ENCODE measurements around the gene LMF2.

The LMF2 gene

DNA sequence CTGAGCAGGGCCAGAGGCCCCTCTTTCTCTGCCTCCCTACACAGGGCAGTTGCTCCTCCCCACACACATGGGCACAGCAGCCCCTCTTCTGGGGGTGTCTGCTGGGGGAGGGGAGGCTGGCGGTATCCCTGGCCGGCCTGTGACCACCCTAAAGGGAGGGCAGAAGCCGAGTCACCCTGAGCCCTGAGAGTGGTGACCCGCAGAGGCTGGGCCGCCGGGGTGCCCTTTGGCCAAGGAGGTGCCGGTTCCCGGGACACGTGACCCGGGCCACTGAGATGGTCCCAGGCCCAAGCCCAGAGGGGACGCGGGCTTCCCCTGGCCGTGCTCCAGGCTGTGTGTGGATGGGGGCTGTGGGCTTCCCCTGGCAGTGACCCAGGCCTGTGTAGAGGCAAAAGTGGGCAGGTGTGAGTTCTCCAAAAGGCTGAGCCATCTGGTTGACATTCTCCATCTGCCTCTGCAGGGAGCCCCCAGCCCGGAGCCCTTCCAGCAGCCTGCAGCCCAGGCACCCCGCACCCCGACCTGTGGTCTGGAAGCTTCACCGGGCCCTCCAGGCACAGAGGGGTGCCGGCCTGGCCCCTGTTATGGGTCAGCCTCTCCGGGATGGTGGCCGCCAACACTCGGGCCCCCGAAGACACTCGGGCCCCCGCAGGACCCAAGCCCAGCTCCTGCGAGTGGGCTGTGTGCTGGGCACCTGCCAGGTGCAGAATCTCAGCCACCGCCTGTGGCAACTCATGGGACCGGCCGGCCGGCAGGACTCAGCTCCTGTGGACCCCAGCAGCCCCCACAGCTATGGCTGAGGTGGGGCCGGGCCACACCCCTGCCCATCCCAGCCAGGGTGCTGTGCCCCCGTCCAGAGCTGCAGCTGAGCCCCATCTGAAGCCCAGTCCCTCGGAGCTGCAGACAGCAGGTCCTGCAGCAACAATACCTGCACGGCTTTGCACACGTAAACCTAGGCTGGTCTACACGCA, 25.1 kb downstream of the LMF2 start:
- no peak for DNase-seq (ENCODE audit: low spot score)

DNA sequence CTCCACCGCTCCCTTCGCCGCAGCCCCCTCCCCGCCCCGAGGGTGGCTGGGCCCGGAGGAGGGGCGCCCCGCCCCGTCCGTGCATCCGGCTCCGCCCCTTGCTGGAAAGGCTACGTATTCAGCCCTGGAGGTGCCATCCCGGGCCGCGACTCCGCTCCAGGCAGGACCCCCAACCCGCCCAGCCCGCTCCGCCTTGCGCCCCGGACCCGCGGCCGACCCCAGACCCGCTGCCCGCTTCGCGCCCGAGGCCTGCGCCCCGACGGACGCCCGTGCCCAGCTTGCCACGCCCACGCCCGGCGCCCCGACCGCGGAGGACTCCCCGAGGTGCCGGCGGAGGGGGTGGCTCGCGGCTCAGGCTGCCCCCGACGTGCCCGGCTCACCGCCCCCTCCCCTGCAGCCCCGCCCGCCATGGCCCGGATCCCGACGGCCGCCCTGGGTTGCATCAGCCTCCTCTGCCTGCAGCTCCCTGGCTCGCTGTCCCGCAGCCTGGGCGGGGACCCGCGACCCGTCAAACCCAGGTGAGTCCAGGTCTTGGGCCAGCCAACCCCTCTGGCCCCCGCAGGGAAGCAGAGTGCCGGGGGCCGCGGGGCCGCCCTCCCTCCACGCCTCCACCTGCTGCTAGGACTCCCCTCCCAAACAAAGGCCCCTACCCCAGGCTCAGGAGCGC, 25.9 kb downstream of the LMF2 start, which contains the start of gene ADM2:
ADM2 (plus strand) TSS at position 104 of the 667 bp plus-strand sequence; CDS start at position 409, 305 bp downstream.
- no peak for DNase-seq (ENCODE audit: low spot score)

DNA sequence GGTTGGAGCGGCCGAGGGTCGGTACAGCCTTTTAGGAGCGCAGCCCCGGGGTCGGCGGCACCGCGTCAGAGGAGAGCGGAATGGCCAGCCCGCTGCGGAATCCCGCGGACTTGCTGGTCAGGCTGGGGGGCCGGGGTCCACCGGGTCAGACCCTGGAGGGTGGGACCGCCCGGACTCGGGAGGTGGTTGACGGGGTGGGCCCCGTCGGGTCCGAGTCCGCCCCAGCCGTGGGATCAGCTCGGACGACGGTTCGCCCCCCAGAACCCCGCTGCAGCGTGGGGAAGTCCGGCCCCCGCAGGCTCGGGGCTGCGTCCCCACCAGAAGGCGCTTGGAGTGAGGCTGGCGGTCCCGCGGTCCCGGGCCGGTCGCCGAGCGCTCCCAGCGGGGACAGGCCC, 26.5 kb downstream of the LMF2 start:
- DNase-seq (ENCODE audit: low spot score), result no peak

DNA sequence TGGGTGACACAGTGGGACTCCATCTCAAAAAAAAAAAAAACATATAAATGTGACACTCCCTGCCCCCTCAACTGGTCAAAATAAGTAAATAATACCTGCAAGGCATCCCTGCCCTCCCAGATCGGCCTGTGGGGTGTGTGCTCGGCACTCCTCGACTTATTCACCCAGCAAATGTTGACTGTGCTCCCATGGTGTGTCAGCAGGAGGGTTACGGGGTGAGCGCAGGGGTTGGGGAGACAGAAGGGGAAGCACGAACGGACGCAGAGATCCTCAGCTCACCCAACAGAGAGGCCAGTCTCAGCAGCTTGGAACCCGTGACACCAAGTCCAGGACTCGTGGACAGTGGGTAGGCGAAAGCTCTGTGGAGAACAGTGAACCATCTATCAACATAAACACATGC, 27.8 kb downstream of the LMF2 start:
- no peak for DNase-seq (ENCODE audit: low spot score)

DNA sequence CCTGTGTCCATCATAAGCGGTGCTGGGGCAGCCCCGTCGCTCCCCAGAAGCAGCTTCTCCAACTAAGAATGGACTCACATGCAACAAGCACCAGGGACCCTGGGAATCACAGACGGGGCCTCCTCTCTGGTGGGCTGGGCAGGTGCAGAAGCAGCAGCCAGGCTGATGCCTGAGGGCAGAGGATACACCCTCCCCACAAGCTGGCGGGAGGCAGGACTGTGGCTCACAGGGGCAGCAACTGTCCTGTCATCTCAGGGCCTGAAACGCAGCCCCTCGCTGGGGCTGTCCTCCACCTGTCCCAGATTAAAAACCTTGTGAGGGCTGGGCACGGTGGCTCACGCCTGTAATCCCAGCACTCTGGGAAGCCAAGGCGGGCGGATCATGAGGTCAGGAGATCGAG, 29.6 kb downstream of the LMF2 start:
- DNase-seq (ENCODE audit: low spot score), result no peak

DNA sequence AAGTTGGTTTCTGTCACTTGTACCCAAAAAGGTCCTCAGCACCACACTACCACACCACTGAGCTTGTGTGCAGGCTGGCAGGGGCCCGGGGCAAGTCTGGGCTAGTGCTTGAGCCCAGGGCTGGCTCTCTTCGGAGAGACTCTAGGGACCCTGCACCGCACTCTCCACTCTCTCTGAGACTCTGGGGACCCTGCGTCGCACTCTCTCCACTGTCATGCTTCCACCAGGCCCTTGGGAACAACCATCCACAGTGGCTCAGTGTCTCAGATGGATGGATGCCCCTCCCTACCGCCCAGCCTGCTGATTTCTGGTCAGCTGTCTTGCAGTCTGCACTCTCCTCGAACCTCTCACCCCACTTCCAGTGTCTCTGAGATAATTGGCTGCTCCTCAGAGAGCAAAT, 30.6 kb downstream of the LMF2 start:
- DNase-seq (ENCODE audit: low spot score), result no peak

DNA sequence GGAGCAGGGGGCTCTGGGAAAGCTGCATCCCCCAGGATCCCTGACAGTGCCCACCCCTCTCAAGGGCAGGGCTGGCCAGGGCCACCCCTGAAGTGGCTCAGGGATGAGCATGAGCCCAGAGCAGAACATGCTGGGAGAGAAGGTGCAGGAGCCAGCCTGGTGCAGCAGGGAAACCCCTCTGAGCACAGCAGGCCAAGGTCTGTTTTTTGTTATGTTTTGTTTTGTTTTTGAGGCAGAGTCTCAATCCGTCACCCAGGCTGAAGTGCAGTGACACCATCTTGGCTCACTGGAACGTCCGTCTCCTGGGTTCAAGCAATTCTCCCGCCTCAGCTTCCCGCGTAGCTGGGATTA, 31.9 kb downstream of the LMF2 start:
- DNase-seq (ENCODE audit: low spot score), result no peak

DNA sequence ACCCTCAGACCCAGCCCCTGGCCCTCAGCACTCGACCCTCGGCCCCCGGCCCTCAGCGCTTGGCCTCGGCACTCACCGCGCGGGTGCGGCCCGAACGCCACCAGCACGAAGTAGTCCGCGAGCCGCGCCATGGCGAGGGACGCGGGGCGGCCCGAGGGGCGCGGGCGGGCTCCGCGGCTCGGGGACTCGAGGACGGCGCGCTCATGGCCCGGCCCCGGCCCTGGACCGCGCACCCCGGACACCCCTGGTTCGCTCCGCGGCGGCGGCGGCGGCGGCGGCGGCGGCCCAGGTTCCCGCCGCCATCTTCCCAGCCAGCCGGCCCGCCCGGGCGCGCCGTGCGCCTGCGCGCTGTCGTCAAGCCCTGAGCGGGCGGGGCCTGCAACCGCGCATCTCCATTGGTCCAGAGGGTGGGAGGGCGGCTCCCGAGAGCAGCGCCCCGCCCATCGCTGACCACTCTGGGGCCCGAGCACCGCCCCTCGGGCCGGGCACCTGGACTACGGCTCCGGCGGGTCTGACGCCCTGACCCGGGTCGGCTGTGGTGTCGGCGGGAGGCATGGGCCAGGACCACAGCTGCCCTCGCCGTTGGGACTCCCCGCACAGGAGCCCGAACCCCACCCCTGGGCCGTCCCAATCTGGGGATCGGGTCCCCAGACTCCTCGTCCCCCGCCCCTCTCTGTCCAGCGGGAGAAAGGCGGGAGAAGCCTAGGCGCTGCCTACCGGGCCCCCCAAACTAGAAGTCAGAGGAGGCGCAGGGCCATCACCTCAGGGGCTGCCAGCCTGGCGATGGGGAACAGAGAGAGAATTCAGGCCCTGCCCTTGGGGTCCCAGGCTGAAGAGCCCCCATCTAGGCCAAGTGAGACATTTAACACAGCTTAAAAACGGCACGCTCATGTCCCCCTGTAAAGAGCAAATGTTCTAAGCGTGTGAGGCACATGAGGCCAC, 32.5 kb downstream of the LMF2 start, which contains the start of gene SBF1:
SBF1 (minus strand) TSS at position 326 of the 942 bp plus-strand sequence; CDS start at position 131, 195 bp downstream.
- peak; percentile 96 for DNase-seq (ENCODE audit: low spot score)

DNA sequence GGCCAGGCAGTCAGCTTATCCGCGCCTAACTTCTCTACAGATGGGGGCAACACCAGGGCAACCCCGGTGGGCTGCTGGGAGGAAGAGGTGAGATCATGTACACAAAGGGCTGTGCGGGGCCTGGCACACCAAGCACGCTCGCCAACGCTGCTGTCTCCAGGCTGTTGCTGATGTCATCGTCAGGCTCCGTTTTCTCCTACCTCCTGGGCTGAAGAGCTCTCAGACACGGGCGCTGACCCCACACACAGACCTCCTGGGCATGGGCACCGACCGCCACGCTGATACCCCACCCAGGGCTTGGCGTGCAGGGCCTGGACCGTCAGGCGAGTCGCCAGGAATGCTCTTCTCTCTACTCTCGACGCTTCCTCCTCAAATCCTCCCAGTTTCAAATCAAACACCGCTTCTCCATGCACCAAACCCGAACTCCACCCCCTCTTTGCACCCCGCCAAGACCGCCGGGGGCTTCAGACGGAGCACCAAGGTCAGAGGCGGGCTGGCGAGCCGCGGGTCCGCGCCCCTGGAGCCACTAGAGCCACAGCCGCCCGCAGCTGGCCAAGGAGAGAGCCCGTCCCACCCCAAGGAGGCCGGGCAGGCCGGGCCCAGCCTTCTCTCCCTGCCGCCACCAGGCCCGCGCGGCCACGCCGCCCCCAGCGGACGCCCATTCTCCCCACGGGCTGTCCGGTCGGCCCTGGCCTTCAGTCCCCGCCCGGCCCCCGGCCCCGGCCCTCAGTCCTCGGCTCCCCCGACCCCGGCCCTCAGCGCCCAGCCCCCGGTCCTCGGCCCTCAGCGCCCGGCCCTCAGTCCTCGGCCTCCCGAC, 33.4 kb downstream of the LMF2 start:
- peak; percentile 45 for DNase-seq (ENCODE audit: low spot score)

DNA sequence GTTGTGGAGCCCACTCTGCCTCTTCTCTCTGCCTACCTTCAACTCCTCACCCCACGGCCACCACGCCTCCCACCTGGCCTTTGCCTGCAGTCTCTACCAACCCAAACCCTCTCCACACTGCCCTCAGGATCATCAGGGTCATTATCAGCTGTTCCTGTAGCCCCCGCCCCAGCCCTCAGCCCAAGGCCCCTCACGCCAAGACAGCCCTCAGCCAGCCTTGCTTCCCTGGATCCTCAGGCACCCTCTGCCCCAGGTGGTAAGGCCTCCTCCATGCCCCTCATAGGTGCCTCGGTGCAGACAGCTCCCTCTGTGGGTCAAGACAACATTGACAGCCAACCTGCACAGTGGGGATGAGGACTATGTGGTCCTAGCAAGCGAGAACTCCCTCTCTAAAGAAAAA, 34.4 kb downstream of the LMF2 start:
- DNase-seq (ENCODE audit: low spot score), result no peak

DNA sequence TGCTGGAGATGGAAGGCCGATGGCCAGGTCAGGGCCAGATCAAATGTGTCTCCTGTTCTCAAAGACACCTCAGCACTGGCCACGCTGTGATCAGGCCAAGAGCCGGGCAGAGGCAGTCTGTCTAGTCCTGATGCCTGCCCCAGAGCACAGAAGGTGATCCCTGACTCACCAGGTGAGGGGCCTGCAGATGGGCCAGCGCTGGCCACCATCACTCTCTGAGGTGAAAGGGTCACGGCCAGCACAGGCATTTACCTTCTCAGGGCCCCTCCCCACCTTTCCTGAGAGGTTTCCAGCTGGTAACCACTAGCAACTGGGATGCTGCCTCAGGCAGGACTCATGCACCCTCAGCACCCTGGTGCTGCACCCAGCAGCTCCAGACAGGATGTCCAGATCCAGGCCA, 35.5 kb downstream of the LMF2 start:
- no peak for DNase-seq (ENCODE audit: low spot score)

DNA sequence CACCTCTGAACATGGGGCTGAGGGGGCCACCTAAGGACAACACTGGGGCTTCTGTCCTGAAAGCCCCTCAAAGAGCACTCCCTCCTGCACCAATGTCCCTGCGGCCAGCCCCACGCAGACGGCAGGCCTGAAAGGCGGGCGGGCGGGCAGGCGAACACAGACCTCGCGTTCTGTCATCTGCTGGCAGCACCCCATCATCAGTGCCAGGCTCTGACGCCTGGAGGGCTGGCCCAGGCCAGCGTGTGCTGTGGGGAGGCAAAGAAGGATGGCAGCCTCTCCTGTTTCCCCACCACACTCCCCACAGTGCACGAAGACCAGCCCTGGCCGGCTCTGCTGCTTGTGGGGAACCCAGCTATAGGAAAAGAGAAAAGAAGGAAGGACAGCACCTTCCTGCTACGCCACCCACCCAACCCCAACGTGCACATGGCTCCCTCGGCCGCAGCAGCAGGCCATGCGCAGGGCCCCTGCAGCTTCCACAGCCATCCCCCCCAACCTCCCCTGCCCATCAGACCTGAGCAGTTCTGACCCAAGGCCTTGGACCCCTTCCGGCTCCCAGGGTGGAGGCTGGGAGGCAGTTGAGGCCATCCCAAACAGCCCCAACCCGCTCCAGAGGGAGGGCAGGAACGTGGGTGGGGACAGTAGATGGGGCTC, 36.2 kb downstream of the LMF2 start:
- peak; percentile 87 for DNase-seq (ENCODE audit: low spot score)

DNA sequence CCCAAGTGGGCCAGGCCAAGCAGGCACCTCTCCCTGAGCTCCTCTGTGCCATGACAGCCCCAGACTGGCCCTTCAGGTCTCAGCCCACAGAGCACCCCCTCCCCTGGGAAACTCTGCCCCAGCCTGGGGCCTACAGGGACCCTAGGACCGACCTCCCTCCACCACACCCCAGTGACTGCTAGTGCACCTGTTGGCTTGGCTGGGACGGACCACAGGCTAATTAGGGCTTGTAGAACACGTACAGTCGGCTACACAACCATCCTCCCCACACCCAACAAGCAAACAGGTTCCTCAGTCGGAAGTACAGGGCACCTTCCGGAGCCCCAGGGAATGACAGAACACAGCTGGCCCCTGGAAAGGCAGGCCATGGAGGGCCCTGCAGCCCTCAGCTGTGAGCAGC, 37.0 kb downstream of the LMF2 start:
- no peak for DNase-seq (ENCODE audit: low spot score)

DNA sequence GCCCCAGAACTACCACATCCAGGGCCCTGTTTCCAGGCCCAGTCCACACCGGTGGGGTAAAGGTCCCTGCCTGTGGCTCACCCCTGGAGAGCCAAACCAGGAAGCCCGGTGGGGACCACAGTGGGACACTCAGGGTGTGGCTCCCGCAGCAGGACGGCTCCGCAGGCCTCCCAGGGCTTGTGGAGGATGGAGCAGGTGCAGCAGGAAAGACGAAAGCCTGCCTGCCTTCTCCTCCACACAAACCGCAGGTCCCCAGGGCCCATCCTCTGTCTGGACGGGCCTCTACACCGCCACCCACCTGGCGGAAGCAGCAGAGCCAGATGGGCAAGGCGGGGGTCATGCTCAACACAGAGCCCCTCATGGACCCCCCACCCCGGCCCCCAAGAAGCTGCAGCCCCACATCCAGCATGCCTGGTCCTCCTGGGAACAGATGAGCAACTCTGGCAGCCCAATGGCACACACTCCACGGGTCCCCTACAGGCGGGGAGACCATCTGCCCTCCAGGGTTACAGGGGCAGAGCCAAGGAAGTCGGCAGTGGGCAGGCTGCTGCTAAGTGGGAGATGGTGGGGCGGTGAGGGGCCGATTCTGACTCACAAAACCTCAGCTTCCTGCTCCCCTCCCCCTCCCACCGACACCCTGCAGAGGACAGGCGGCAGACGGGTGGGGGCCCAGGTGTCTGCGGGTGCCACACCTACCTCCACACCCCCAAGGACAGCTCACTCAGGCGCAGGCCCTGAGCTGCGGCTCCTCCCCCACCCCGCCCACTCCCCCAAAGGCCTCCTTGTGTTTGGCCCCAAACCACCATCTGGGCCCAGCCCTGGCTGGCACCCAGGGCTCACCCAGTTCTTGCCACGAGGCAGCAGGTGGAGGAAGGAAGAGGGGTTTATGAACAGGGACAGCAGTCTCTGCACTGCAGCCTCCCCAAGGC, 37.9 kb downstream of the LMF2 start:
- no peak for DNase-seq (ENCODE audit: low spot score)

DNA sequence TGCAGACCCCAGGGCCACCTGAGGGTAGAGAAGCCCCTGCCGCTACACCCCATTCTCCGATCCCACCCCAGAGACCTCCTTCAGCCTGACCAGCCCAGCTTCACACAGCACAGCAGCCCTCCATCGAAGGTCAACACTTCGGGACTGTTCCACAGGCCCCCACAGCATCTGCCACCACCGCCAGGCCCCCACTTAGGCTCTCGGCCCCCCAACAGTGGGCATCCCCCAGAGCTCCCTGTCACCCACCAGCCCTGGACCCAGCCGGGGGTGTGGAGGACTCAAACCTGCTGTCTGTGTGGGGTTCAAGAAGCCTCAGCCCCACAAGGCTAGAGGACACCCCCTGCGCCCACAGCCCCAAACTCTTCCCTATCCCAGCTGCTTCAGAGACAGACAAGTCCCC, 38.9 kb downstream of the LMF2 start:
- DNase-seq (ENCODE audit: low spot score), result no peak

DNA sequence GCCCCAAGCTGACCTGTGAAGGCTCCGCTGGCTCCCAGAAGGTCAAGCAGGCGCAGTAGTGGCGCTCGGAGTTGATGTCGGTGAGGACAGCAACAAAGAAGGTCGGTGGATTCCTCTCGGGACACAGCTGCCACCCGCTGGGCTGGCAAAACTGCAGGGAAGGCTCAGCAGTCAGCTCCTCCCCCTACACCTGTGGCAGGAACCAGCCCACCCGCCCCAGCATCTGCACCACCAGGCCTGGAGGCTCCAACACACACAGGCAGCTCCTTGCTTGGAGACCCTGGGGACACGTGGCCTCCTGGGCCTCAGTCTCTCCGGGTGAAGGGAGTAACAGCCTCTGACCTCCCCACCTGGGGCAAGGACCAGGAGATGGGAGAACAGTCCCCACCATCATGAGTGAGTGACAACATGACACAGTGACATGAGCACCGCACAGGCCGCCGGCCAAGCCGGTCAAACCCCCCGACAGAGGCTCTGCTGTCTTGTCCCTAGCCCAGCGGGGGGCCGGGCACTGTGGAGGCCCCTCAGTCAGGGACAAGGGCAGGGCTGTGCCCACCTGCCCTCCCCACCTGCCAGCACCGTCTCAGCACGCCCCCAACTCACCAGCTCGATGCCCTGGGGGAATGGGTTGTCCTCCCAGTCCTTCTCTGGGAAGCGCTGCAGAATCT, 39.6 kb downstream of the LMF2 start:
- no peak for DNase-seq (ENCODE audit: low spot score)

DNA sequence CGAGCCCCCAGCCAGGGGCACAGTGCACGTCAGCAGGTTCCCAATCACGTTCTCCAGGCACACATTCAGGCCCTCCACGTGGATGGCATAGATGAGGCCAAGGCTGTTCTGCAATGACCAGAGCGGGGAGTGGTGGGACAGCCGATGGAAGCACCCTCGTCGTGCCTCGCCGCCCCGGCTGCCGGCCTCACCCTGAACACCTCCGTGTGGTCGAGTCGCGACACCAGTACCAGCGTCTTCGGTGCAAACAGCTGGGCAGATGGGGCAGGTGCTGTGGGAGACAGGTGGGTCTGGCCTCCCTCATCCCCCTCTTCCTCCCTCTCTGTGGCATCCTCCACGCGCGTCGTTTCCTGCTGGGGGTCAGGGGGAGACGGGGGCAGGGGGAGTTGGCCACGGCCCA, 40.2 kb downstream of the LMF2 start:
- DNase-seq (ENCODE audit: low spot score), result no peak

DNA sequence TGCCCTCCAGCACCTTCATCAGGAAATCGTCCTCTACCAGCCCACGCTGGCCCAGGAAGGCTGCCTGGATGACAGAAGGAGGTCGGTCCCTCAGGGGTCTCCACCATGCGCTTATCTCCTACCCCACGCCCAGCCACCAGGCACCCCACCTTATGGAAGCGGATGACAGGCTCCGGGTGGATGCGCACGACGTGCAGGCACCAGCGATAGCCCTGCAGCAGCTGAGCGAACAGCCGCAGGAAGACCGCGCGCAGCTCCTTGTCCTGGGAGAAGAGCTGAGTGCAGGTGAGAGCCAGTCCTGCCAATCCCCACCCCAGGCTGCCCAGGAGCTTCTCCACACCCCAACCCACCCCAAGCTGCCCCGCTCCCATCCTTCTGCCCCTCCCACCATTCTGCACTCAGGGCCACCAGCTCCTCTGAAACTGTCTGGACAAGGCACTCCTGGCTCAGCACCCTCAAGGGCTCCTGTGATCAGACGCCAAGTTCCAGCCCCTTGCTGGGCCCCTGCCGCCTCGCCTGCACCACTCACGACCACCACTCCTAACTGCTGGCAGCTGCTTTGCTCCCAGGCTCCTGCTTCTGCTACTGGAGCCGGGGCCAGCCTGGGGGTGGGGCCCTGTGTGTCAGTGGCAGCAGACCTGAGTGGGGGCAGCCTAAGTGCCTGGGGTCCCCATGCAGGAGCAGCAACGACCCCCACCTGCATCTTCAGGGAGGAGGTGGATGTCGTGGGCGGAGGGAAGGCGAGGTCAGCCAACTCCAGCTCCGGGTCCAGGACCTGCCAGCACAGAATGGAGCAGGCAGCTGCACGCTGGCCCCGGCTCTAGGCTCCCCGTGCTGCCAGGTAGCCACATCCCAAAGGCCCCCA, 42.2 kb downstream of the LMF2 start:
- DNase-seq (ENCODE audit: low spot score), result no peak
